Smooth muscle cell of bladder (primary cell): ENCODE data around the gene ACSM5. TPM values are rescaled to one million over a fixed set of nuclear protein-coding genes. Genes with fewer than 3 reads are reported as not detected.

Experiments
- total RNA-seq: library from RNA; depleted of rRNA; stranded (reverse); fragments of >200 nt; gene quantifications from 2 replicates; pipeline ENCODE4 v1.2.3, GENCODE V29; 2014

The ACSM5 gene
- total RNA-seq = 0.09 TPM in 1 of 2 replicates, not detected in the other

GRCh38 chr16:20409398-20410120, at the start of gene ACSM5:
TSS of gene ACSM5 (plus strand) at chr16:20409534. CDS start at chr16:20411485, 1,951 bp downstream.

GRCh38 chr16:20404637-20405036, 4.7 kb upstream of the ACSM5 start, which contains the start of gene PDILT:
TSS of gene PDILT (minus strand) at chr16:20404737. CDS start at chr16:20399300, 5,437 bp downstream.

GRCh38 chr16:20451364-20451763, 42.0 kb downstream of the ACSM5 start, which contains the start of gene ACSM2A:
TSS of gene ACSM2A (plus strand) at chr16:20451521. CDS start at chr16:20460115, 8,594 bp downstream.

Other genes with a start within 250 kb of the ACSM5 start
- not detected in 2 replicates for gene GP2, start 82.0 kb upstream of the ACSM5 start, total RNA-seq
- not detected in 2 replicates for gene UMOD, start 56.8 kb upstream of the ACSM5 start, total RNA-seq
- gene PDILT, start 4.8 kb upstream of the ACSM5 start, total RNA-seq = not detected in 2 replicates
- not detected in 2 replicates for gene ACSM2A, start 42.0 kb downstream of the ACSM5 start, total RNA-seq
- gene ACSM2B, start 166.8 kb downstream of the ACSM5 start, total RNA-seq = not detected in 2 replicates